Measurements from ENCODE around the gene CCL28.

Gene CCL28

GRCh38 chr5:43354774-43355173, 57.4 kb downstream of the CCL28 start:
- no peak overlapping the region for H3K4me2 ChIP-seq (ENCODE audit: low read depth, low read length, poor library complexity, severe bottlenecking)
- no peaks in the 10 kb centered on the region for H3F3A ChIP-seq (ENCODE audit: insufficient read depth)
- no peak overlapping the region for H3K27ac ChIP-seq (ENCODE audit: low read depth, low read length)
- no peaks in the 10 kb centered on the region for H3K9me2 ChIP-seq (replicated peaks; ENCODE audit: insufficient read depth, low read length)
- peaks cover 4% of the 10 kb centered on the region; the same call in 1 of the 2 replicates for H3K9me3 ChIP-seq (ENCODE audit: insufficient read depth, low read length)
- H3K79me2 ChIP-seq (ENCODE audit: insufficient read depth, low read length) = no peaks in the 10 kb centered on the region
- TF ChIP-seq EZH2phosphoT487 (conservative IDR thresholded peaks at IDR 0.05; ENCODE audit: low read length) (no peak), CTCF (IDR thresholded peaks at IDR 0.05; ENCODE audit: insufficient read depth, low read length, poor library complexity, severe bottlenecking) (no peak)
- no peak overlapping the region for H3K4me3 ChIP-seq (ENCODE audit: insufficient read depth, low read length, poor library complexity, severe bottlenecking)
- no peaks in the 10 kb centered on the region for H3K36me3 ChIP-seq (ENCODE audit: low read length)
- H3K27me3 ChIP-seq (ENCODE audit: low read length) = no peaks in the 10 kb centered on the region
- H3K9ac ChIP-seq (ENCODE audit: low read length) = no peak overlapping the region
- H4K20me1 ChIP-seq (ENCODE audit: low read depth, low read length) = no peaks in the 10 kb centered on the region
- no peak overlapping the region for H2AFZ ChIP-seq (ENCODE audit: low read depth, low read length, severe bottlenecking)

GRCh38 chr5:43353668-43354067, 58.5 kb downstream of the CCL28 start:
- H3F3A ChIP-seq (ENCODE audit: insufficient read depth) = no peaks in the 10 kb centered on the region
- no peak overlapping the region for H3K4me2 ChIP-seq (ENCODE audit: low read depth, low read length, poor library complexity, severe bottlenecking)
- no peaks in the 10 kb centered on the region for H3K36me3 ChIP-seq (ENCODE audit: low read length)
- H2AFZ ChIP-seq (ENCODE audit: low read depth, low read length, severe bottlenecking) = no peak overlapping the region
- H4K20me1 ChIP-seq (ENCODE audit: low read depth, low read length) = no peaks in the 10 kb centered on the region
- no peaks in the 10 kb centered on the region for H3K9me2 ChIP-seq (replicated peaks; ENCODE audit: insufficient read depth, low read length)
- no peaks in the 10 kb centered on the region for H3K27me3 ChIP-seq (ENCODE audit: low read length)
- H3K79me2 ChIP-seq (ENCODE audit: insufficient read depth, low read length) = no peaks in the 10 kb centered on the region
- H3K9me3 ChIP-seq (ENCODE audit: insufficient read depth, low read length) = no peaks in the 10 kb centered on the region
- H3K4me3 ChIP-seq (ENCODE audit: insufficient read depth, low read length, poor library complexity, severe bottlenecking) = no peak overlapping the region
- H3K27ac ChIP-seq (ENCODE audit: low read depth, low read length) = no peak overlapping the region
- TF ChIP-seq EZH2phosphoT487 (conservative IDR thresholded peaks at IDR 0.05; ENCODE audit: low read length) (no peak), CTCF (IDR thresholded peaks at IDR 0.05; ENCODE audit: insufficient read depth, low read length, poor library complexity, severe bottlenecking) (no peak)
- H3K9ac ChIP-seq (ENCODE audit: low read length) = no peak overlapping the region

- H3K9me2 ChIP-seq (replicated peaks; ENCODE audit: insufficient read depth, low read length) = no peaks in the 10 kb centered on the region
- no peaks in the 10 kb centered on the region for H3K9me3 ChIP-seq (ENCODE audit: insufficient read depth, low read length)
- H3K9ac ChIP-seq (ENCODE audit: low read length) = no peak overlapping the region
- no peaks in the 10 kb centered on the region for H3F3A ChIP-seq (ENCODE audit: insufficient read depth)
- no peaks in the 10 kb centered on the region for H3K27me3 ChIP-seq (ENCODE audit: low read length)
- no peak overlapping the region for H2AFZ ChIP-seq (ENCODE audit: low read depth, low read length, severe bottlenecking)
- TF ChIP-seq EZH2phosphoT487 (conservative IDR thresholded peaks at IDR 0.05; ENCODE audit: low read length) = no peak
- TF ChIP-seq CTCF (IDR thresholded peaks at IDR 0.05; ENCODE audit: insufficient read depth, low read length, poor library complexity, severe bottlenecking) = no peak
- H3K4me3 ChIP-seq (ENCODE audit: insufficient read depth, low read length, poor library complexity, severe bottlenecking) = no peak overlapping the region
- H3K36me3 ChIP-seq (ENCODE audit: low read length) = no peaks in the 10 kb centered on the region
- H3K4me2 ChIP-seq (ENCODE audit: low read depth, low read length, poor library complexity, severe bottlenecking) = no peak overlapping the region
- H3K79me2 ChIP-seq (ENCODE audit: insufficient read depth, low read length) = no peaks in the 10 kb centered on the region
- no peak overlapping the region for H3K27ac ChIP-seq (ENCODE audit: low read depth, low read length)
- no peaks in the 10 kb centered on the region for H4K20me1 ChIP-seq (ENCODE audit: low read depth, low read length)
Measured at GRCh38 chr5:43352915-43353314, 59.3 kb downstream of the CCL28 start.
